GM19099 (cell line): ENCODE results near the gene SPATA16.

Experiments used
- POLR2A ChIP-seq: IDR thresholded peaks from 3 replicates; pipeline ENCODE4 v1.6.1; 2011; ENCODE audit warnings: low read depth; ENCODE audit not compliant: insufficient read length; ENCODE audit errors: extremely low read depth

Gene SPATA16

GRCh38 chr3:173019378-173019777 is 121.7 kb downstream of the SPATA16 start:
- no peak for TF ChIP-seq POLR2A

- no peak for TF ChIP-seq POLR2A
Measured at GRCh38 chr3:173018758-173019157, 122.3 kb downstream of the SPATA16 start.

GRCh38 chr3:173013219-173013832 is 127.7 kb downstream of the SPATA16 start:
- TF ChIP-seq POLR2A: no peak

GRCh38 chr3:173009410-173009809 is 131.6 kb downstream of the SPATA16 start:
- no peak for TF ChIP-seq POLR2A

GRCh38 chr3:173008978-173009377 is 132.1 kb downstream of the SPATA16 start:
- no peak for TF ChIP-seq POLR2A

GRCh38 chr3:173007079-173007723 is 133.8 kb downstream of the SPATA16 start:
- no peak for TF ChIP-seq POLR2A

GRCh38 chr3:173006006-173006405 is 135.0 kb downstream of the SPATA16 start:
- TF ChIP-seq POLR2A: no peak

GRCh38 chr3:173004681-173005080 is 136.4 kb downstream of the SPATA16 start:
- no peak for TF ChIP-seq POLR2A

GRCh38 chr3:173003956-173004355 is 137.1 kb downstream of the SPATA16 start:
- no peak for TF ChIP-seq POLR2A

GRCh38 chr3:173003471-173003870 is 137.6 kb downstream of the SPATA16 start:
- no peak for TF ChIP-seq POLR2A

- TF ChIP-seq POLR2A: no peak
Measured at GRCh38 chr3:173001622-173002021, 139.4 kb downstream of the SPATA16 start.

- no peak for TF ChIP-seq POLR2A
Measured at GRCh38 chr3:173000553-173000952, 140.5 kb downstream of the SPATA16 start.

- TF ChIP-seq POLR2A: no peak
Measured at GRCh38 chr3:172993412-172993811, 147.6 kb downstream of the SPATA16 start.

- TF ChIP-seq POLR2A: no peak
Measured at GRCh38 chr3:172991424-172991996, 149.5 kb downstream of the SPATA16 start.

GRCh38 chr3:172989373-172989772 is 151.7 kb downstream of the SPATA16 start:
- no peak for TF ChIP-seq POLR2A

- TF ChIP-seq POLR2A: no peak
Measured at GRCh38 chr3:172987273-172987672, 153.8 kb downstream of the SPATA16 start.

- TF ChIP-seq POLR2A: no peak
Measured at GRCh38 chr3:172984914-172985313, 156.1 kb downstream of the SPATA16 start.

GRCh38 chr3:172982736-172983364 is 158.2 kb downstream of the SPATA16 start:
- TF ChIP-seq POLR2A: no peak
